ENCODE measurements around the gene CPLX3. TPM values are rescaled to one million over a fixed set of nuclear protein-coding genes. Genes with fewer than 3 reads are reported as not detected.

CPLX3 gene
- total RNA-seq, 1 experiment from 2014 or later = not detected

- Histone ChIP-seq H3K18ac (ENCODE audit: insufficient read length, low read depth, low read length) (no peak overlapping the region), H3K23me2 (ENCODE audit: insufficient read length, low read depth, low read length, poor library complexity, severe bottlenecking) (peaks cover 6% of the 10 kb centered on the region), H4K91ac (ENCODE audit: insufficient read length, low read depth, low read length) (no peak overlapping the region), H3K23ac (ENCODE audit: insufficient read length, low read depth, low read length) (no peak overlapping the region), H4K20me1 (ENCODE audit: control insufficient read depth, insufficient read depth, insufficient read length) (peaks cover 3% of the 10 kb centered on the region), H3K9ac (ENCODE audit: extremely low read depth, insufficient read length, low read length) (no peak overlapping the region), H3K27me3 (ENCODE audit: insufficient read depth, low read length) (no peaks in the 10 kb centered on the region), H4K5ac (ENCODE audit: insufficient read length, low read depth, low read length) (no peak overlapping the region), H2BK5ac (ENCODE audit: insufficient read length, low read length) (no peak overlapping the region), H3K4me1 (ENCODE audit: insufficient read depth, low read length) (no peaks in the 10 kb centered on the region; the same call in 1 of the 2 replicates), H3K27ac (ENCODE audit: insufficient read length, low read depth, low read length) (no peak overlapping the region), H2AK5ac (ENCODE audit: insufficient read length, low read length) (no peak overlapping the region), H2AFZ (ENCODE audit: low read length) (no peak overlapping the region), H2BK12ac (ENCODE audit: insufficient read length, low read depth, low read length) (no peak overlapping the region), H3K79me1 (ENCODE audit: insufficient read depth, low read depth, low read length, poor library complexity, severe bottlenecking) (no peaks in the 10 kb centered on the region), H3K4ac (ENCODE audit: low read depth, low read length) (no peak overlapping the region), H3K14ac (ENCODE audit: insufficient read depth, low read length) (no peak overlapping the region), H3K9me3 (ENCODE audit: control insufficient read depth, low read depth, low read length) (no peaks in the 10 kb centered on the region), H2BK20ac (ENCODE audit: low read depth, low read length, poor library complexity, severe bottlenecking) (no peak overlapping the region), H3K79me2 (ENCODE audit: insufficient read depth, low read length) (no peaks in the 10 kb centered on the region), H3K4me2 (ENCODE audit: insufficient read depth, insufficient read length, low read length) (no peak overlapping the region), H4K8ac (replicated peaks; ENCODE audit: insufficient read length, low read depth, low read length) (no peak overlapping the region), H2BK120ac (ENCODE audit: low read depth, low read length, poor library complexity, severe bottlenecking) (no peak overlapping the region), H2BK15ac (ENCODE audit: low read depth, low read length) (no peak overlapping the region), H3K56ac (ENCODE audit: insufficient read length, low read depth, low read length) (no peak overlapping the region), H3T11ph (ENCODE audit: low read length) (no peak overlapping the region)
- Mint-ChIP-seq H3K9me3 (no peaks in the 10 kb centered on the region), H3K27me3 (ENCODE audit: low read depth) (no peaks in the 10 kb centered on the region), H3K4me1 (peaks cover 21 to 38% of the 10 kb centered on the region in 2 experiments), H3K36me3 (ENCODE audit: insufficient read depth in 1 of 3, low read depth in 3 of 3) (peaks cover 6 to 37% (median 29%) of the 10 kb centered on the region in 3 experiments), H3K4me3 (no peak overlapping the region), H3K27ac (peak overlapping the region in 1 of 3 experiments; percentile 88; a peak in 2 of 7 replicates)
- no peak for TF ChIP-seq CTCF (conservative IDR thresholded peaks at IDR 0.05)
- no peak for DNase-seq
- WGBS (ENCODE audit: extremely low coverage, insufficient read length, low lambda C conversion rate) = no CpG with 5 or more reads among the region's 11 CpGs
These were observed 12.5 kb downstream of the CPLX3 start for GRCh38 chr15:74838746-74839525.

Data from H9 (cell line).